HCT116 (cell line): Measurements from ENCODE around the gene LHPP. TPM values are rescaled to one million over a fixed set of nuclear protein-coding genes. Genes with fewer than 3 reads are reported as not detected.
A peak's percentile ranks its signal among the peaks of the same experiment; 100 is the strongest.

ENCODE experiments used
- ATAC-seq: fragments of 200-7000 bp; cut with Tn5 transposase; 2 replicates; pipeline ENCODE4 v1.9.1; 2020; ENCODE audit warnings: mild to moderate bottlenecking, moderate library complexity
- BruUV-seq: library from RNA; stranded (reverse); fragments of 400-500 nt; replicated peaks from 2 replicates; lab custom pipeline; 2021; lab: Mats Ljungman, UMichigan
- CTCF ChIA-PET: fragments of 300-600 bp; sonication (Branson Sonifier 250); formaldehyde crosslinking; loops from one replicate; lab custom pipeline; 2021; ENCODE audit warnings: antibody characterized with exemption; lab: Charles Lee
- POLR2A ChIA-PET: fragments of 300-600, 350-600 bp; sonication (Branson Sonifier 250); formaldehyde crosslinking; loops from one replicate; lab custom pipeline; 2021; ENCODE audit warnings: antibody characterized with exemption; lab: Charles Lee
- RAD21 ChIA-PET, 2 experiments: fragments of 300-600 bp; sonication (Branson Sonifier 250); formaldehyde crosslinking; loops; one replicate each; lab custom pipeline; 2023; ENCODE audit warnings: low total read pairs in 2 of 2; ENCODE audit not compliant: uncharacterized antibody in 2 of 2, unreplicated experiment in 2 of 2, low non-redundant PET in 1 of 2; lab: Charles Lee
- DNase-seq: peaks from one replicate; pipeline ENCODE4 v3.0.0-alpha.2; 2010; ENCODE audit warnings: low read depth, low spot score
- H2AFZ ChIP-seq: fragments of 200-600 bp; shearing (Covaris generic), sonication (generic); 2 replicates; pipeline ENCODE4 v1.6.1; 2017; ENCODE audit warnings: low read depth, mixed run types, mixed read lengths, antibody characterized with exemption, low read length; ENCODE audit not compliant: poor library complexity, severe bottlenecking
- H3K27ac ChIP-seq: 2 replicates; pipeline ENCODE4 v1.5.1; 2012; ENCODE audit warnings: low read depth, low read length
- H3K27me3 ChIP-seq: fragments of 200-600 bp; sonication (generic); 2 replicates; pipeline ENCODE4 v1.6.1; 2016; ENCODE audit warnings: mixed run types, low read length, mixed read lengths; ENCODE audit not compliant: insufficient read depth
- H3K36me3 ChIP-seq, 2 experiments: fragments of 200-500 bp in 1 of 2; fragments of 200-600 bp in 1 of 2; sonication (Bioruptor generic) in 1 of 2; sonication (generic) in 1 of 2; 2 replicates each; pipeline versions ENCODE4 v1.5.1 to v1.6.1; 2014 to 2016; ENCODE audit warnings: low read length in 2 of 2, inconsistent platforms in 1 of 2, mixed read lengths in 1 of 2, mixed run types in 1 of 2; ENCODE audit not compliant: insufficient read depth in 2 of 2, control insufficient read depth in 1 of 2
- H3K4me1 ChIP-seq, 2 experiments: fragments of 200-600 bp in 1 of 2; sonication (generic) in 1 of 2; 2 replicates each; pipeline versions ENCODE4 v1.5.1 to v1.6.1; 2012 to 2017; ENCODE audit warnings: low read length in 2 of 2, inconsistent platforms in 1 of 2, mild to moderate bottlenecking in 1 of 2, mixed read lengths in 1 of 2, mixed run types in 1 of 2, moderate library complexity in 1 of 2; ENCODE audit not compliant: insufficient read depth in 2 of 2, control insufficient read depth in 1 of 2
- H3K4me2 ChIP-seq: fragments of 200-600 bp; sonication (generic); 2 replicates; pipeline ENCODE4 v1.6.1; 2017; ENCODE audit warnings: mixed run types, low read length, mixed read lengths
- H3K4me3 ChIP-seq, 2 experiments: fragments of 200-600 bp in 1 of 2; sonication (generic) in 1 of 2; replicated peaks in 1 of 2; 2 replicates each; pipeline ENCODE4 v1.5.1; 2011 to 2016; ENCODE audit warnings: low read length in 2 of 2, control low read depth in 1 of 2, low read depth in 1 of 2, mild to moderate bottlenecking in 1 of 2, mixed read lengths in 1 of 2, mixed run types in 1 of 2
- H3K79me2 ChIP-seq: fragments of 200-600 bp; sonication (generic); 2 replicates; pipeline ENCODE4 v1.6.1; 2017; ENCODE audit warnings: mild to moderate bottlenecking, mixed run types, low read length, moderate library complexity, mixed read lengths; ENCODE audit not compliant: insufficient read depth
- H3K9ac ChIP-seq: fragments of 200-600 bp; sonication (generic); 2 replicates; pipeline ENCODE4 v1.6.1; 2016; ENCODE audit warnings: low read length, mixed read lengths
- H3K9me2 ChIP-seq: fragments of 200-600 bp; sonication (generic), shearing (Covaris generic); 2 replicates; pipeline ENCODE4 v1.6.1; 2017; ENCODE audit warnings: mixed run types, mild to moderate bottlenecking, moderate library complexity; ENCODE audit not compliant: insufficient read depth
- H3K9me3 ChIP-seq, 2 experiments: fragments of 200-500 bp in 1 of 2; fragments of 200-600 bp in 1 of 2; sonication (Bioruptor generic) in 1 of 2; sonication (generic) in 1 of 2; 2 replicates each; pipeline ENCODE4 v1.6.1; 2014 to 2017; ENCODE audit warnings: low read length in 2 of 2, mixed read lengths in 2 of 2, inconsistent platforms in 1 of 2, low read depth in 1 of 2, mild to moderate bottlenecking in 1 of 2, mixed run types in 1 of 2, moderate library complexity in 1 of 2; ENCODE audit not compliant: control insufficient read depth in 1 of 2, insufficient read depth in 1 of 2
- H4K20me1 ChIP-seq: fragments of 200-600 bp; sonication (generic), shearing (Covaris generic); 2 replicates; pipeline ENCODE4 v1.6.1; 2017; ENCODE audit warnings: mixed run types, mild to moderate bottlenecking, moderate library complexity; ENCODE audit not compliant: insufficient read depth
- ATF3 ChIP-seq: IDR thresholded peaks from 2 replicates; pipeline ENCODE4 v1.6.1; 2012
- ELF1 ChIP-seq: IDR thresholded peaks from 2 replicates; pipeline ENCODE4 v1.6.1; 2012; ENCODE audit warnings: low read depth, borderline replicate concordance
- POLR2A ChIP-seq: IDR thresholded peaks from 2 replicates; pipeline ENCODE4 v1.7.0; 2011; ENCODE audit warnings: borderline replicate concordance; ENCODE audit not compliant: insufficient read depth, insufficient read length; ENCODE audit errors: extremely low read depth
- REST ChIP-seq: IDR thresholded peaks from 2 replicates; pipeline ENCODE4 v1.6.1; 2012; ENCODE audit warnings: low read depth
- SP1 ChIP-seq: IDR thresholded peaks from 2 replicates; pipeline ENCODE4 v1.6.1; 2012; ENCODE audit warnings: low read depth
- TCF7L2 ChIP-seq: IDR thresholded peaks from 2 replicates; pipeline ENCODE4 v1.7.0; 2011; ENCODE audit warnings: borderline replicate concordance, inconsistent platforms; ENCODE audit not compliant: insufficient read depth, insufficient read length; ENCODE audit errors: extremely low read depth
- YY1 ChIP-seq: IDR thresholded peaks from 2 replicates; pipeline ENCODE4 v1.6.1; 2011; ENCODE audit warnings: low read length, low read depth, moderate library complexity, mild to moderate bottlenecking; ENCODE audit not compliant: insufficient replicate concordance; ENCODE audit errors: extremely low read depth
- ZFX ChIP-seq: fragments of 450-650 bp; IDR thresholded peaks from 2 replicates; pipeline ENCODE4 v1.6.1; 2017
- ZNF274 ChIP-seq: fragments of 200-500 bp; sonication (Bioruptor generic); IDR thresholded peaks from 2 replicates; pipeline ENCODE4 v1.6.1; 2014; ENCODE audit warnings: mild to moderate bottlenecking, low read depth, low read length, inconsistent platforms
- intact Hi-C: fragments of 100-400 bp; cut with micrococcal nuclease; formaldehyde crosslinking; loops from 2 replicates; pipeline ENCODE4 v1.10.0; 2022
- total RNA-seq: library from RNA; stranded (reverse); gene quantifications from one replicate; pipeline ENCODE4 v1.2.1, GENCODE V29; 2021; ENCODE audit not compliant: unreplicated experiment

Gene LHPP
- total RNA-seq, 1 experiment from 2014 or later = 45.8 TPM

- ChIA-PET POLR2A (no interaction called here), RAD21 (no interaction called here), CTCF (no interaction called here)
- Histone ChIP-seq H3K27ac (no peak overlapping the region), H2AFZ (no peak overlapping the region), H3K4me2 (no peak overlapping the region), H3K9ac (no peak overlapping the region), H3K79me2 (no peaks in the 10 kb centered on the region; the same call in 1 of the 2 replicates), H3K36me3 (no peaks in the 10 kb centered on the region), H3K4me3 (no peak overlapping the region), H3K9me2 (no peaks in the 10 kb centered on the region), H3K27me3 (no peaks in the 10 kb centered on the region), H4K20me1 (no peaks in the 10 kb centered on the region), H3K9me3 (no peaks in the 10 kb centered on the region), H3K4me1 (peaks cover 4 to 10% of the 10 kb centered on the region in 2 experiments; a peak in 3 of 4 replicates)
- no TSS peak for BruUV-seq
- intact Hi-C loops = no loop called here
- DNase-seq (no peak), ATAC-seq (peak; percentile 24; the same call in 1 of the 2 replicates)
- no peak for TF ChIP-seq ZNF274
- TF ChIP-seq REST = no peak
- no peak for TF ChIP-seq POLR2A
- no peak for TF ChIP-seq SP1
- no peak for TF ChIP-seq ELF1
- TF ChIP-seq YY1 = no peak
- TF ChIP-seq ZFX = no peak
- no peak for TF ChIP-seq ATF3
- TF ChIP-seq TCF7L2 = no peak
Measured at GRCh38 chr10:124652701-124653100, 191.1 kb downstream of the LHPP start.
